ENCODE measurements around the gene ARMH3. TPM values are rescaled to one million over a fixed set of nuclear protein-coding genes. Genes with fewer than 3 reads are reported as not detected.
A peak's percentile ranks its signal among the peaks of the same experiment; 100 is the strongest.

The ARMH3 gene
- total and polyA plus RNA-seq, 7 experiments from 2014 or later = 19.7 to 34.0 (median 27.6) TPM

DNA sequence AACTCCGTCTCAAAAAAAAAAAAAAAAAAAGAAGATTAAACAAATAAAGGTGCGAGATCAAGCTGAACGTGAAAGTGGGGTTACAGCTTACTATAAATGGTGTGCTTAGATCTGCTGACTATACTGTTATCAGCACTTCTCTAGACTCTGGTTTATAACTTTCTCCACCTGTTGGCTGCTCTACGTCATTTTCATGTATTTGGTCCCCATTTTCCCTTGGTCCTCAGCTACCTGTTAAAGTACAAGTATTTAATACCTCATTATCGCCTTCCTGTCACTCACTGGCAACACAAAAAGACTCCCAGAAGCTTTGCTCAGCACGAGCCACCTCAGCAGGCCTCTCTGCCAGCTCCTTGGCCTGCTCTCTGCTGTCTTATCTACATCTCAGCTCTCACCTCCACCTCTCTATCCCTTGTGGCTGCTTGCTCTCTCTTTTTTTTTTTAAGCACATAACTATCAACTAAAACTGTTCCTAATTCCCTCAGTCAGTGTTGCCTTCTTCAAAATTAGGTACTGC lies 95.0 kb downstream of the ARMH3 start:
- H3K27me3 Mint-ChIP-seq = no peaks in the 10 kb centered on the region
- H3K4me3 Mint-ChIP-seq = no peak overlapping the region
- Histone ChIP-seq H3K9me3 (ENCODE audit: control insufficient read depth in 2 of 3, low read length in 3 of 3) (no peaks in the 10 kb centered on the region), H3K27me3 (ENCODE audit: control insufficient read depth in 2 of 2, insufficient read depth in 2 of 2, low read length in 2 of 2) (no peaks in the 10 kb centered on the region), H3K36me3 (ENCODE audit: control insufficient read depth in 2 of 3, insufficient read depth in 3 of 3, low read length in 3 of 3) (peaks cover 0 to 12% (median 5%) of the 10 kb centered on the region in 3 experiments), H3K4me3 (ENCODE audit: low read length) (no peak overlapping the region), H3K27ac (ENCODE audit: low read depth, low read length) (no peak overlapping the region), H3K4me1 (ENCODE audit: control insufficient read depth in 2 of 2, insufficient read depth in 2 of 2, low read length in 2 of 2) (no peaks in the 10 kb centered on the region)
- DNase-seq (no peak), ATAC-seq (no peak)
- ChIA-PET CTCF (interaction anchor here (0.7 kb wide), 2 partner anchors 73 to 177 kb away, joined by 3 read pairs; no protein-coding TSS in a partner anchor), POLR2A (no interaction called here)
- peak overlapping the region in 2 of 9 donors; percentile 8 to 17 for H3K27ac Mint-ChIP-seq
- peaks cover 0 to 9% (median 4%) of the 10 kb centered on the region in 7 donors for H3K4me1 Mint-ChIP-seq
- H3K9me3 Mint-ChIP-seq = no peaks in the 10 kb centered on the region
- peaks cover 4 to 58% (median 33%) of the 10 kb centered on the region in 5 donors for H3K36me3 Mint-ChIP-seq
- intact Hi-C loops (cut with micrococcal nuclease) = no loop called here

DNA sequence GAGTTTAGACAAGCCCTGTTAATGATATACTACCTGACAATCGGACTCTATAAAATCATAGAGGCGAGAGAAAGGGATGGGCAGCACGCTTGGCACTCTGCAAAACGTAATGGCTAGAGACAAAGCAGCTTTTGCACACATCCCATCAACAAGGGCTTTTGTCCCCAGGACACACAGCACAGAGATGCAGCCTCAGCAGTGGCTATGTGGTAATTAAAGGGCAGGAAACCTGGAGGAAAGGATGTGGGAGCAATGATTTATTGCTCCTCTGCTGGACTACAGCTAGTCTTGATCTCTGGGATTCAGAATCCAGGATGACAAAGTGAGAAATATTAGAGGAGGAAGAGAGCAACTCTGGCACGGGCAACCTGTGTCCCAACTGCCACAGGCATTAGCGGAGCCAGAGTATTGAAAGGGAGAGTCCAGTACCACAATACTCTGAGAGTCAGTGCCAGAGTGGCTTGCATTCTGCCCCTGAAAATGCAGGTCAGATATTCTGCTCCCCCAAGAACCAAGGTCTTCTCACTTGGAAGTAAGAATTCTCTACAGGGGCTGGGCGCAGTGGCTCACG lies 96.5 kb downstream of the ARMH3 start:
- Histone ChIP-seq H3K4me1 (ENCODE audit: control insufficient read depth in 2 of 2, insufficient read depth in 2 of 2, low read length in 2 of 2) (no peaks in the 10 kb centered on the region), H3K36me3 (ENCODE audit: control insufficient read depth in 2 of 3, insufficient read depth in 3 of 3, low read length in 3 of 3) (peaks cover 0 to 27% (median 5%) of the 10 kb centered on the region in 3 experiments), H3K4me3 (ENCODE audit: low read length) (no peak overlapping the region), H3K27ac (ENCODE audit: low read depth, low read length) (no peak overlapping the region), H3K27me3 (ENCODE audit: control insufficient read depth in 2 of 2, insufficient read depth in 2 of 2, low read length in 2 of 2) (no peaks in the 10 kb centered on the region), H3K9me3 (ENCODE audit: control insufficient read depth in 2 of 3, low read length in 3 of 3) (no peaks in the 10 kb centered on the region)
- H3K27ac Mint-ChIP-seq = no peak overlapping the region
- DNase-seq = no peak
- no peak overlapping the region for H3K4me3 Mint-ChIP-seq
- ChIA-PET POLR2A (no interaction called here), CTCF (no interaction called here)
- no peaks in the 10 kb centered on the region for H3K27me3 Mint-ChIP-seq
- H3K4me1 Mint-ChIP-seq = peaks cover 0 to 9% (median 0%) of the 10 kb centered on the region in 7 donors
- intact Hi-C loops (cut with micrococcal nuclease) = no loop called here
- H3K36me3 Mint-ChIP-seq = peaks cover 11 to 60% (median 40%) of the 10 kb centered on the region in 5 donors
- no peak for ATAC-seq
- peaks cover 0 to 6% (median 0%) of the 10 kb centered on the region in 11 donors for H3K9me3 Mint-ChIP-seq

DNA sequence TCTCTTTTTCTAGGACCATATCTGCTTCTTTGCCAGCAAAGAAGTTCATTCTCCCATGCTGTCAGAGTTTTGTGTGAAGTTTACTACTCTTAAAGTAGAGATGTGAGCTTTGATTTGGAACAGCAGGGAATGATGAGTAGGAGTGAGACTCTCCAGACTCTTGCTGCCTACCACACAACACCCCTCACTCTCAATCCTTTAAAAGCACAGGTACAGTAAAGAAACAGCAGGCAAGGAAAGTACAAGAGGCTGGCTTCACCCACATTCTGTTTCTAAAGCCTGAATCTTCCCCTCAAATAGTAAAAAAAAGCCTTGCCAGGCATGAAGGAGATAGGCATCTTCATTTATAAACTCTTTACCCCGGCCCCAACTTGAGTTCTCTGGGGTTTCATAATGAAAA lies 97.3 kb downstream of the ARMH3 start:
- Mint-ChIP-seq H3K9me3 (peaks cover 0 to 6% (median 0%) of the 10 kb centered on the region in 11 donors), H3K36me3 (peaks cover 12 to 64% (median 47%) of the 10 kb centered on the region in 5 donors), H3K4me1 (peaks cover 0 to 9% (median 0%) of the 10 kb centered on the region in 7 donors), H3K4me3 (no peak overlapping the region), H3K27ac (peak overlapping the region in 3 of 9 donors; percentile 6 to 31 (median 8)), H3K27me3 (no peaks in the 10 kb centered on the region)
- ChIA-PET POLR2A (interaction anchor here (1.1 kb wide), 1 partner anchor 10 kb away, joined by 3 read pairs; no protein-coding TSS in a partner anchor), CTCF (no interaction called here)
- no peaks in the 10 kb centered on the region for H3K9me3 ChIP-seq (ENCODE audit: control insufficient read depth in 2 of 3, low read length in 3 of 3)
- H3K27ac ChIP-seq (ENCODE audit: low read depth, low read length) = no peak overlapping the region
- no peak for DNase-seq
- intact Hi-C loops (cut with micrococcal nuclease) = no loop called here
- no peaks in the 10 kb centered on the region for H3K4me1 ChIP-seq (ENCODE audit: control insufficient read depth in 2 of 2, insufficient read depth in 2 of 2, low read length in 2 of 2)
- peaks cover 0 to 34% (median 5%) of the 10 kb centered on the region in 3 experiments for H3K36me3 ChIP-seq (ENCODE audit: control insufficient read depth in 2 of 3, insufficient read depth in 3 of 3, low read length in 3 of 3)
- H3K4me3 ChIP-seq (ENCODE audit: low read length) = no peak overlapping the region
- no peak for ATAC-seq
- no peaks in the 10 kb centered on the region for H3K27me3 ChIP-seq (ENCODE audit: control insufficient read depth in 2 of 2, insufficient read depth in 2 of 2, low read length in 2 of 2)

DNA sequence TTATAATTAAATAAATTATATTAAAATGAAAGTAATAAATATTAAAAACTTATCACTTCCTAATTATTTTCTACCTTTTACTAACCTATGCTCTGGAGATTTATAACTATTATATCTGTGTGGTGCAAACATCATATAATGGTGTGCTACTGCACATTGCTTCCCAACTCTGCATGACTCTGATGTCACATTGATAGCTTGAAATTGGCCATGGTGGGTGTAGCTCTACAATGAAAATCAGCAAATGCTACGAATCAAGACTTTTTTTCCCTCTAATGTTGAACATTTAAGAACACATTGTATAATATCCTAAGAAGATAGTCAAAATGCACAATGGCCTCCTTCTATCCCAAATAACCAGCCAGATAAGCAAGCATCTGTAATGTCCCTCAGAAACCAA lies 99.1 kb downstream of the ARMH3 start:
- Mint-ChIP-seq H3K27ac (no peak overlapping the region), H3K4me3 (no peak overlapping the region), H3K9me3 (peaks cover 0 to 11% (median 0%) of the 10 kb centered on the region in 11 donors), H3K4me1 (peaks cover 0 to 9% (median 0%) of the 10 kb centered on the region in 7 donors), H3K27me3 (no peaks in the 10 kb centered on the region), H3K36me3 (peaks cover 20 to 74% (median 63%) of the 10 kb centered on the region in 5 donors)
- ATAC-seq = no peak
- H3K27ac ChIP-seq (ENCODE audit: low read depth, low read length) = no peak overlapping the region
- DNase-seq = no peak
- intact Hi-C loops (cut with micrococcal nuclease) = no loop called here
- no peak overlapping the region for H3K4me3 ChIP-seq (ENCODE audit: low read length)
- CTCF ChIA-PET = interaction anchor here (0.9 to 1.2 kb wide), 2 partner anchors 15 to 66 kb away, joined by 3 read pairs; no protein-coding TSS in a partner anchor
- H3K36me3 ChIP-seq (ENCODE audit: control insufficient read depth in 2 of 3, insufficient read depth in 3 of 3, low read length in 3 of 3) = peaks cover 0 to 40% (median 8%) of the 10 kb centered on the region in 3 experiments
- POLR2A ChIA-PET = interaction anchor here (1.0 kb wide), 1 partner anchor 8 kb away, joined by 5 read pairs; no protein-coding TSS in a partner anchor
- H3K27me3 ChIP-seq (ENCODE audit: control insufficient read depth in 2 of 2, insufficient read depth in 2 of 2, low read length in 2 of 2) = no peaks in the 10 kb centered on the region
- H3K4me1 ChIP-seq (ENCODE audit: control insufficient read depth in 2 of 2, insufficient read depth in 2 of 2, low read length in 2 of 2) = no peaks in the 10 kb centered on the region
- no peaks in the 10 kb centered on the region for H3K9me3 ChIP-seq (ENCODE audit: control insufficient read depth in 2 of 3, low read length in 3 of 3)

DNA sequence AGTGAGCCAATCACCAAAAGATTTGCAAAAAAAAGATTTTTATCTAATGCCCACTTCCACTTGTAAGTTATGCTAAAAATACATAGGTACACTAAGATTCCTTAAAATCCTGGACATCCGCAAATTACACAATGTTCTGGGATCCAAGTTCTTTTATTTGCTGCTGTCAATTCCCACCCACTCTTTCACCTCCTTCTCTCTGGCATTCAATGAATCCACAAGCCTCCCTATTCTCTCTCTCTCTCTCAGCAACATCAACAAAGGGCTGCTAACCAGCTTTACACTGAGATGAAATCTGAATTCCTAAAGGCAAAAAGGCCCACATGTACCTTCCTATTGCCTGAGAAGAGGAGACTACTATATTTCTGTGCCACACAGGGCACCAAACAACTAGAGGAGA lies 99.9 kb downstream of the ARMH3 start:
- ATAC-seq (no peak), DNase-seq (no peak)
- Histone ChIP-seq H3K27ac (ENCODE audit: low read depth, low read length) (no peak overlapping the region), H3K36me3 (ENCODE audit: control insufficient read depth in 2 of 3, insufficient read depth in 3 of 3, low read length in 3 of 3) (peaks cover 0 to 48% (median 8%) of the 10 kb centered on the region in 3 experiments), H3K9me3 (ENCODE audit: control insufficient read depth in 2 of 3, low read length in 3 of 3) (no peaks in the 10 kb centered on the region), H3K27me3 (ENCODE audit: control insufficient read depth in 2 of 2, insufficient read depth in 2 of 2, low read length in 2 of 2) (no peaks in the 10 kb centered on the region), H3K4me1 (ENCODE audit: control insufficient read depth in 2 of 2, insufficient read depth in 2 of 2, low read length in 2 of 2) (no peaks in the 10 kb centered on the region), H3K4me3 (ENCODE audit: low read length) (no peak overlapping the region)
- ChIA-PET POLR2A (no interaction called here), CTCF (no interaction called here)
- peaks cover 20 to 75% (median 62%) of the 10 kb centered on the region in 5 donors for H3K36me3 Mint-ChIP-seq
- intact Hi-C loops (cut with micrococcal nuclease) = no loop called here
- H3K4me3 Mint-ChIP-seq = no peak overlapping the region
- peaks cover 0 to 11% (median 0%) of the 10 kb centered on the region in 11 donors for H3K9me3 Mint-ChIP-seq
- H3K4me1 Mint-ChIP-seq = peaks cover 0 to 8% (median 0%) of the 10 kb centered on the region in 7 donors
- no peak overlapping the region for H3K27ac Mint-ChIP-seq
- no peaks in the 10 kb centered on the region for H3K27me3 Mint-ChIP-seq

DNA sequence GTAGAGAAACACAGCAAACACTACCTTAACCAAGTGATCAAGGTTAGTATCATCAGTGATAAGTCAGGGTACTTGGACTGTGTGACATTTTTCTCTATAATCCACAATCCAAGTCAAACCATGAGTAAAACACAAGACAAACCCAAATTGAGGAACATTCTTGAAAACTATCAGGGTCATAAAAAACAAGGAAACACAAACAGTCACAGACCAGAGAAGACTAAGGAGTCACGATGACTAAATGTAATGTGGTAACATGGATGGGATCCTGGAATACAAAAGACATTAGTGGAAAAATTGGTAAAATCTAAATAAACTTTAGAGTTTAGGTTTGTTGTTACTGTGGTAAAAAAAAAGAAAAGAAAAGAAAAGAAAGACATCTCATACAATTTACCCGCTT lies 103.8 kb downstream of the ARMH3 start:
- no peaks in the 10 kb centered on the region for H3K4me1 ChIP-seq (ENCODE audit: control insufficient read depth in 2 of 2, insufficient read depth in 2 of 2, low read length in 2 of 2)
- peaks cover 0 to 8% (median 0%) of the 10 kb centered on the region in 7 donors for H3K4me1 Mint-ChIP-seq
- intact Hi-C loops (cut with micrococcal nuclease) = no loop called here
- H3K9me3 Mint-ChIP-seq = peaks cover 0 to 38% (median 8%) of the 10 kb centered on the region in 11 donors
- DNase-seq (no peak), ATAC-seq (no peak)
- peaks cover 36 to 89% (median 82%) of the 10 kb centered on the region in 5 donors for H3K36me3 Mint-ChIP-seq
- H3K27ac Mint-ChIP-seq = no peak overlapping the region
- no peak overlapping the region for H3K27ac ChIP-seq (ENCODE audit: low read depth, low read length)
- no peaks in the 10 kb centered on the region for H3K27me3 ChIP-seq (ENCODE audit: control insufficient read depth in 2 of 2, insufficient read depth in 2 of 2, low read length in 2 of 2)
- no peaks in the 10 kb centered on the region for H3K27me3 Mint-ChIP-seq
- H3K36me3 ChIP-seq (ENCODE audit: control insufficient read depth in 2 of 3, insufficient read depth in 3 of 3, low read length in 3 of 3) = peaks cover 0 to 48% (median 8%) of the 10 kb centered on the region in 3 experiments
- no peak overlapping the region for H3K4me3 Mint-ChIP-seq
- H3K4me3 ChIP-seq (ENCODE audit: low read length) = no peak overlapping the region
- POLR2A ChIA-PET = no interaction called here
- CTCF ChIA-PET = no interaction called here
- peaks cover 0 to 7% (median 0%) of the 10 kb centered on the region in 3 experiments for H3K9me3 ChIP-seq (ENCODE audit: control insufficient read depth in 2 of 3, low read length in 3 of 3)
